Pulmonary artery endothelial cell (primary cell): ENCODE measurements around the gene MTMR6. TPM values are rescaled to one million over a fixed set of nuclear protein-coding genes. Genes with fewer than 3 reads are reported as not detected.

ENCODE experiments used
- DNase-seq: peaks from one replicate; pipeline ENCODE4 v3.0.0-alpha.2; 2011; ENCODE audit warnings: low read depth, low spot score
- total RNA-seq: library from RNA; depleted of rRNA; stranded (reverse); fragments of >200 nt; gene quantifications from 2 replicates; pipeline ENCODE4 v1.2.3, GENCODE V29; 2014

Gene MTMR6
- total RNA-seq, 1 donor from 2014 or later, result 29.6 TPM

DNA sequence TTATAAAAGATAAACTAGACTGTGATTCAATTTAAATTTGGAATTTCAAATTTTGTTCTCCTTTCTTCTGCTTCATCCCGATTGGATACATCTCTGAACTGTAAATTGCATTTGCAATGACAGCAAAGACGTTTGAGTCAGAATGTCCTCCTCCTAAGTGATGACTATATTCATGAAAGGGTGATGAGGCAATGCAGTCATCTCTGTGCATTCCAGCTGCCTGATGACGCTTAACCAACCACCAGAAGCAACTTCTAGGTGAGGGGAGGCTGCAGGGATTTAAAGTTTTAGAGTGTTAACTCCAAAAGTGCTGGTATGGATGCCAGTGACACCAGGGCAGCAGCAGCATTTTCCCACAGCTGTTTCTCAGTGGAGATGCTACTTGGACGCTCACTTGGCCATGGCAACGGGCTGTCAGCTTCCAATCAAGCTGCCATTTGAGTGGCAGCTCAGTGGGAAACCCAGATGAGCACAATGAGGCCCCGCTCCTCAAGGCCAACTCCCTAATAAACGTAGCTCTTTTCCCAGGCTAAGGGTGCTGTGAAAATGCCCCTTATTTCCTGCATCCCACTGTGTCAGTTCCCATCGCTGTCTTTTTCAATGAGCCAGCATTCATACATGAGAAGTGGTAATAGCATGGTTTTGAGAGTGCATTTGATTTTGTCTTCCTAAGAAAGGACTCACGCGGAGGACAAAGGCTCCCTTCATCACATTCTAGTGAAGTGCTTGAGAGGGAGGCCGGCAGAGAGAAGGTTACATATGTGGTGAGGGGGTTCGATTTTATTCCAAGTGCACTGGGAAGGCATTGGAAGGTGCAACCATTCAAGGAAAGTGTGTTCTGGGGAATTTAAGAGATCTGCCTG, 70.0 kb downstream of the MTMR6 start:
- DNase-seq, result no peak

GRCh38 chr13:25215253-25215575, 72.1 kb downstream of the MTMR6 start:
- no peak for DNase-seq

DNA sequence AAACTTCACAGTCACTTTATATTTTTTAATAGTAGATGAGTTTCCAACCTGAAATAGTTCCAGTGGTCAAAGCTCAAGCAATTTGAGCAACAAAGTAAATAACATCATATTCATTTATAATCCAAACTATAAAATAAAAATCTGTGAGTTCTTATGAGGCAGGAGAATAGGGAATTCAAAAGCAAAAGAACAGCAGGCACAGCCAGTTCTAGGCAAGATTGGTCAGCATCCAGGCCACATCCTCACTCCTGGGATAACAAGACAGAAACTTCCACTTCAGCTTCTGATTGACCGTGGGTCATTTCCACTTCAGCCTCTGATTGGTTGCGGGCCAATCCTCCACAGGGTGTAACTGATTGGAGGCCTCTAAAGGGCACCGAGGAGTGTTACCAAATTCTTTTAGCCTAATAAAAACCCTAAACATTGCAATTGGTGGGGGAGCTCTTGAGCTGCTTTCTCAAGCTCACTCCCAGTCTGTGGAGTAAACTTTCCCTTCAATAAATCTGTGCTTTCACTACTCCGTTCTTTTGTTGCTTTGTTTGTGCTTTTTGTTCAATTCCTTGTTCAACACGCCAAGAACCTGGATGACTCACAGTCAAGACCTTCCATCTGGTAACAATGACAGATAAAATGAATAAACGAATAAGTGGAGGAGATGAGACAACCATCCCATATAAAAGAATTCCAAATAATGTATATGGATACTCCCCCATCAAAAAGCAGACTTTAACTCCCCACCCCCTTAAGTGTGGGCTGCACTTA, 72.6 kb downstream of the MTMR6 start:
- no peak for DNase-seq

DNA sequence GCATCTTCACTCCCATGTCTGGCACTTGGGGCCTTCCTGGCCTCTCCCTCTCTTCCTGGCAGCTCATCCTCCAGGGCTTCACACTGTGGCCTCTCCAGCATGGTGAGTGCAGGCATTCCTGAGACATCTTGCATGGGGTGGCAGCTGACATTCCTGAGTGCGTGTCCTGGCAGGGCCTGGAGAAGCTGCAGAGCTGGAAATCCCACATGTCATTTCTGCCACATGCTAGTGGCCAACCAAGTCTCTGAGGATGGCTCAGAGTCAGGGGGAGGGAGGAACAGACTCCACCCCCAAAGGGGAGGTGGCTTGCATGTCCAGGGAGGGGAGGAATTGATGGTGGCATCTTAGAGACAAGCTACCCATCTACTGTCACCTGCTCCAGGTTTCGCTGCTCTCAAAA, 73.6 kb downstream of the MTMR6 start:
- no peak for DNase-seq

DNA sequence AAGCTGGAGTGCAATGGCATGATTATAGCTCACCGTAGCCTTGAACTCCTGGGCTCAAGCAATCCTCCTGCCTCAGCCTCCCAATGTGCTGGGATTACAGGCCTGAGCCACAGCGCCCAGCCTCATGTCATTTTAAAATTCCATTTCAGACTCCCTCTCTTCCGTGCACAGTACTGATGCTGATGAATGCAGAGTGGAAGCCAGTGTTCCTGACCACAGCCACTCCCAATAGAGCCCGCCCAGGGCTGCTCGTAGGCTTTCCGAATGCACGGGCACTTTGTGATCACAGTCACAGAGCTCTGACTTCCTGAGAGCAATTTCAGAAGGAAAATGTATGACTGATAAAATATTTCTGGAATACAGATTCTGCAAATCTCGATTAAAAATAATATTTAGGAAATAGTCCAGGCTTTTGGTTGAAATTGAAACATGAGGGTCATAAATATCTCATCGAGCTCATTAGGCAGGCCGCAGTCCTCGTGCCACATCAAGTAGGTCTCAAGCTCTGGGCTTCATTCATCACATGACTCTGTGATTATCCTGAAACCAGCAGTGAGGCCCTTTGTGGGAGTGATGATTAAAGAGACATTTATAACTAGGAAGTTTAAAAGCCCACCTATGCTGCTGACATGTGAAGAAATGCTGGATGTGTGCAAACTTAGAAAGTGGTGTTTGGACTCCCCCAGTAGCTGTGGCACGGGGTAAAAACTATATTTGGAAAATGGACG, 76.3 kb downstream of the MTMR6 start:
- DNase-seq, result no peak

GRCh38 chr13:25207291-25207810, 79.9 kb downstream of the MTMR6 start:
- DNase-seq, result no peak

GRCh38 chr13:25204863-25205262, 82.4 kb downstream of the MTMR6 start:
- no peak for DNase-seq

GRCh38 chr13:25203127-25203740, 84.1 kb downstream of the MTMR6 start:
- no peak for DNase-seq

GRCh38 chr13:25200783-25201182, 86.5 kb downstream of the MTMR6 start:
- no peak for DNase-seq

DNA sequence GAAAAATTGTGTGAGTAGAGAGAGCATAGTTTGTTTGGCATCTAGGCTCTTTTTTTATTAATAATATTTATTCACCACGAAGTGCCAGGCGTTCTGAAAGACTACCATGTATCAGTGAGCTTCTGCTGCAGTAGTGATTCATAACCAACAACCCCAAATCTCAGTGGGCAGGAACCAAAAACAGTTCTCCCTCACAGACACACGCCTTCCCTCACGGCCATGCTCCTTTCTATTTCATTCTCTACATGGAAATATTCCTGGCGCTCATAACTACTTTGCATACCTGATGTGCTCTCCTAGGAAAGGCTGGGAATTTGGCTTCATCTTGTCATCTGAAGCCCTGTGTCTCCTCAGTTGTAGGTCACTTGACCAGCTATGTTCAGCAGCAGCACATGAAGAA, 88.6 kb downstream of the MTMR6 start:
- DNase-seq, result no peak

DNA sequence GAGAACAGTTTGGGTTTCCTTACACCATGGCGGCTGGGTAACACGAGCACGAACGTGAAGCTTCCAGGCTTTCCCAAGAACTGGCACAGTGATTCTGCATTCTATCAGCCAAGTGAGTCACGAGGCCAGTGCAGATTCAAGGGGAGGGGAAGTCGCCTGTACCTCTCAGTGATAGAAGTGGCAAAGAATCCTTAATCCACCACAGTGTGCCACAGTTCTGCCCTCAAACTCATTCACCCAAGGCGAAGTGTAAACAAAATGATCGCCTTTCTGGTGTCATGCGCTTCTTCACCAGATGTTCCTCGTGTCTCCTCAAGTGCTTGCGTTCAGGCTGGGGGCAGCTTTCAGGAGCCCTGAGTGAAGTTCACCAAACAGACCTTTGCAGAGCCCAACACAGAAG, 90.3 kb downstream of the MTMR6 start:
- no peak for DNase-seq

Other genes starting within 250 kb of the MTMR6 start
- 0.07 and 0.11 TPM in 2 replicates for gene PABPC3, start 191.4 kb downstream of the MTMR6 start, total RNA-seq
- gene AMER2, start 115.2 kb downstream of the MTMR6 start, total RNA-seq, result not detected in 2 replicates
- 56.7 and 71.3 TPM in 2 replicates for gene NUP58, start 14.1 kb upstream of the MTMR6 start, total RNA-seq
- gene ATP8A2, start 84.5 kb upstream of the MTMR6 start, total RNA-seq, result 0.07 and 0.11 TPM in 2 replicates